PC-3 (cell line): ENCODE results near the gene ST6GALNAC5. TPM values are rescaled to one million over a fixed set of nuclear protein-coding genes. Genes with fewer than 3 reads are reported as not detected.
A peak's percentile ranks its signal among the peaks of the same experiment; 100 is the strongest.

Experiments used
- ATAC-seq: fragments of 200-7000 bp; cut with Tn5 transposase; 2 replicates; pipeline ENCODE4 v1.9.1; 2020; ENCODE audit warnings: mild to moderate bottlenecking, moderate library complexity
- BruUV-seq: library from RNA; stranded (reverse); fragments of 400-500 nt; replicated peaks from 2 replicates; lab custom pipeline; 2021; lab: Mats Ljungman, UMichigan
- CTCF ChIA-PET: fragments of 300-600 bp; sonication (Branson Sonifier 250); formaldehyde crosslinking; loops from one replicate; lab custom pipeline; 2022; ENCODE audit warnings: antibody characterized with exemption; lab: Charles Lee
- POLR2A ChIA-PET: fragments of 300-600 bp; sonication (Branson Sonifier 250); formaldehyde crosslinking; loops from one replicate; lab custom pipeline; 2022; ENCODE audit warnings: antibody characterized with exemption; ENCODE audit not compliant: unreplicated experiment; lab: Charles Lee
- DNase-seq: peaks from one replicate; pipeline ENCODE4 v3.0.0-alpha.2; 2015
- H2AFZ ChIP-seq: fragments of 300-600 bp; sonication (generic); 2 replicates; pipeline ENCODE4 v1.6.0; 2016; ENCODE audit warnings: antibody characterized with exemption, low read length
- H3F3A ChIP-seq: fragments of 300-600 bp; sonication (generic); one replicate; pipeline ENCODE4 v1.6.0; 2017; ENCODE audit warnings: antibody characterized with exemption, low read length, control low read depth, mild to moderate bottlenecking; ENCODE audit not compliant: unreplicated experiment
- H3K27ac ChIP-seq: fragments of 300-600 bp; sonication (generic); 2 replicates; pipeline ENCODE4 v1.5.1; 2016; ENCODE audit warnings: mild to moderate bottlenecking, low read length
- H3K27me3 ChIP-seq: fragments of 300-600 bp; sonication (generic); 2 replicates; pipeline ENCODE4 v1.6.1; 2016; ENCODE audit warnings: low read length, mixed read lengths
- H3K36me3 ChIP-seq: fragments of 300-600 bp; sonication (generic); 2 replicates; pipeline ENCODE4 v1.6.1; 2016; ENCODE audit warnings: low read depth, mixed run types, low read length, mixed read lengths
- H3K4me1 ChIP-seq: fragments of 300-600 bp; sonication (generic); 2 replicates; pipeline ENCODE4 v1.5.1; 2016; ENCODE audit warnings: low read length; ENCODE audit not compliant: insufficient read depth
- H3K4me2 ChIP-seq: fragments of 300-600 bp; sonication (generic); 2 replicates; pipeline ENCODE4 v1.6.0; 2016; ENCODE audit warnings: low read length
- H3K4me3 ChIP-seq: fragments of 300-600 bp; sonication (generic); 2 replicates; pipeline ENCODE4 v1.5.1; 2016; ENCODE audit warnings: mild to moderate bottlenecking, low read length, mixed read lengths
- H3K79me2 ChIP-seq: fragments of 300-600 bp; sonication (generic); 2 replicates; pipeline ENCODE4 v1.6.1; 2017; ENCODE audit warnings: low read length, mixed read lengths
- H3K9ac ChIP-seq: fragments of 300-600 bp; sonication (generic); 2 replicates; pipeline ENCODE4 v1.6.0; 2016; ENCODE audit warnings: mild to moderate bottlenecking, low read length
- H3K9me2 ChIP-seq: fragments of 300-600 bp; sonication (generic); replicated peaks from 2 replicates; pipeline ENCODE4 v1.6.1; 2016; ENCODE audit warnings: mixed run types, low read length, mixed read lengths
- H3K9me3 ChIP-seq: fragments of 300-600 bp; sonication (generic); 2 replicates; pipeline ENCODE4 v1.6.1; 2016; ENCODE audit warnings: low read length, mixed read lengths
- H4K20me1 ChIP-seq: fragments of 300-600 bp; sonication (generic); 2 replicates; pipeline ENCODE4 v1.6.1; 2016; ENCODE audit warnings: low read length, mixed read lengths
- EZH2 ChIP-seq: fragments of 300-600 bp; sonication (generic); IDR thresholded peaks from one replicate; pipeline ENCODE4 v1.6.1; 2017; ENCODE audit warnings: antibody characterized with exemption, mild to moderate bottlenecking, low read length; ENCODE audit not compliant: unreplicated experiment
- EZH2phosphoT487 ChIP-seq: fragments of 300-600 bp; sonication (generic); IDR thresholded peaks from 2 replicates; pipeline ENCODE4 v1.6.1; 2018; ENCODE audit warnings: mild to moderate bottlenecking, antibody characterized with exemption, low read length, borderline replicate concordance
- intact Hi-C: fragments of 100-400 bp; cut with micrococcal nuclease; formaldehyde crosslinking; loops from 2 replicates; pipeline ENCODE4 v1.9.0; 2023
- total RNA-seq: library from RNA; depleted of rRNA; stranded (reverse); fragments of >200 nt; gene quantifications from 2 replicates; pipeline ENCODE4 v1.2.3, GENCODE V29; 2014
- TF ChIP-seq, protein P1 (sequence below): fragments of 300-600 bp; sonication (generic); conservative IDR thresholded peaks from 2 replicates; pipeline ENCODE4 v1.5.1; 2017; ENCODE audit warnings: antibody characterized with exemption, low read depth, mild to moderate bottlenecking, low read length

Gene ST6GALNAC5
- total RNA-seq, 1 experiment from 2014 or later, result 0.36 TPM

DNA sequence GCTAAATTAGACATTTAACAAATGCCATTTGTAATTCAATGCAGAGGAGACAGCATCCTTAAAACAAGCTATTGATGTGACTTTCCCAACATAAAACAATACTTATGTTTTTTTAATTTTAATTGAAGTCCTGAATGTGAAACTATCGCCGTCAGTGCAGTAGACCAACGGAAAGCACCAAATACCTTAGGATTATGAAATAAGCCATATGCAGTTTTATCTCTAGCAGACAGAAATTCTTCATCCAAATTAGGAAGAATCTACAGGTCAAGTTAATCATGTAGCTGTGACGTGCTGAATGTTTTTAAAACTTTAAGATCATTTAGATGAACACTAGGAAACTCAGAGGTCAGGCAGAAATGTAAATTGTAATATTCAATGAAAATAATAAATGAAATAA lies 714 bp upstream of the ST6GALNAC5 start:
- ChIA-PET POLR2A (no interaction called here), CTCF (no interaction called here)
- H3K9ac ChIP-seq, result no peak overlapping the region
- H3K36me3 ChIP-seq, result no peaks in the 10 kb centered on the region
- H3K9me3 ChIP-seq, result no peaks in the 10 kb centered on the region
- DNase-seq, result no peak
- no peak overlapping the region for H2AFZ ChIP-seq
- peaks cover 70% of the 10 kb centered on the region for H3K27me3 ChIP-seq
- H3F3A ChIP-seq, result no peaks in the 10 kb centered on the region
- TF ChIP-seq EZH2phosphoT487 (no peak), EZH2 (no peak)
- TF ChIP-seq, protein P1, sequence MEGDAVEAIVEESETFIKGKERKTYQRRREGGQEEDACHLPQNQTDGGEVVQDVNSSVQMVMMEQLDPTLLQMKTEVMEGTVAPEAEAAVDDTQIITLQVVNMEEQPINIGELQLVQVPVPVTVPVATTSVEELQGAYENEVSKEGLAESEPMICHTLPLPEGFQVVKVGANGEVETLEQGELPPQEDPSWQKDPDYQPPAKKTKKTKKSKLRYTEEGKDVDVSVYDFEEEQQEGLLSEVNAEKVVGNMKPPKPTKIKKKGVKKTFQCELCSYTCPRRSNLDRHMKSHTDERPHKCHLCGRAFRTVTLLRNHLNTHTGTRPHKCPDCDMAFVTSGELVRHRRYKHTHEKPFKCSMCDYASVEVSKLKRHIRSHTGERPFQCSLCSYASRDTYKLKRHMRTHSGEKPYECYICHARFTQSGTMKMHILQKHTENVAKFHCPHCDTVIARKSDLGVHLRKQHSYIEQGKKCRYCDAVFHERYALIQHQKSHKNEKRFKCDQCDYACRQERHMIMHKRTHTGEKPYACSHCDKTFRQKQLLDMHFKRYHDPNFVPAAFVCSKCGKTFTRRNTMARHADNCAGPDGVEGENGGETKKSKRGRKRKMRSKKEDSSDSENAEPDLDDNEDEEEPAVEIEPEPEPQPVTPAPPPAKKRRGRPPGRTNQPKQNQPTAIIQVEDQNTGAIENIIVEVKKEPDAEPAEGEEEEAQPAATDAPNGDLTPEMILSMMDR, result no peak
- BruUV-seq, result no TSS peak
- H3K4me1 ChIP-seq, result peaks cover 11% of the 10 kb centered on the region
- no peaks in the 10 kb centered on the region for H4K20me1 ChIP-seq
- no peaks in the 10 kb centered on the region for H3K9me2 ChIP-seq
- ATAC-seq, result no peak
- no peak overlapping the region for H3K4me3 ChIP-seq
- H3K27ac ChIP-seq, result no peak overlapping the region
- H3K4me2 ChIP-seq, result no peak overlapping the region
- no peaks in the 10 kb centered on the region for H3K79me2 ChIP-seq
- intact Hi-C loops, result no loop called here

DNA sequence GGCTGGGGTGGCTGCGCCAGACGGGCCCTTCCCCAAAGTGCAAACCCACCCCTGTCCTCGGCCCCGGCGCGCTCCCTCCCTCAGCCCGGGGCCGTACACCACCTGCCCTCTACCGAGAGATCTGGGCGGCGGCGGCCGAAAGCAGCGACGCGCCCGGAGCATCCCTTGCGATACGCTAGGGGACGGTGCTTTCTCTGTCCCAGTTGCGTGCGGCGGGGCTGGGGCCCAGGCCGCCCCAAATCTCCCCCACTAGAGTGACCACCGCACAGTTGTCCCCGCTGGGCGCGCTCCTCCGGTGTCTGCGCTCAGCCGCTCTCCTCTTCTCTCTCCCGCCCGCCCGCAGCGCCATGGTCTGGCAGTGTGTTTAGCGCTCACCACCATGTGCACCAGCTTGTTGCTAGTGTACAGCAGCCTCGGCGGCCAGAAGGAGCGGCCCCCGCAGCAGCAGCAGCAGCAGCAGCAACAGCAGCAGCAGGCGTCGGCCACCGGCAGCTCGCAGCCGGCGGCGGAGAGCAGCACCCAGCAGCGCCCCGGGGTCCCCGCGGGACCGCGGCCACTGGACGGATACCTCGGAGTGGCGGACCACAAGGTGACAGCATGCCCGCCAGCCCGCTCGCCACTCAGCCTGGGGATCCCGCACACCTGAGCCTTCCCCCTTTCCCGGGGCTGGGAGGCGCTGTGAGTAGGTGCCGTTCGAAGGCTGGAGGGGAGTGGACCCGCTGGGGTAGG lies 1.0 kb downstream of the ST6GALNAC5 start:
- Histone ChIP-seq H3F3A (no peaks in the 10 kb centered on the region), H3K36me3 (no peaks in the 10 kb centered on the region), H3K27ac (no peak overlapping the region), H3K9ac (no peak overlapping the region), H3K4me1 (peaks cover 11% of the 10 kb centered on the region), H3K4me2 (peak overlapping the region; percentile 99), H3K79me2 (no peaks in the 10 kb centered on the region), H3K27me3 (peaks cover 70% of the 10 kb centered on the region), H4K20me1 (no peaks in the 10 kb centered on the region), H3K9me2 (no peaks in the 10 kb centered on the region), H2AFZ (peak overlapping the region; percentile 99), H3K4me3 (peak overlapping the region; percentile 78), H3K9me3 (no peaks in the 10 kb centered on the region)
- intact Hi-C loops, result no loop called here
- peak; percentile 13 for DNase-seq
- POLR2A ChIA-PET, result no interaction called here
- TF ChIP-seq, protein P1, result peak; percentile 34; the same call in 1 of the 2 replicates
- TF ChIP-seq EZH2phosphoT487 (0 out of 2 replicates have a peak, but pooled peaks have one; percentile 35), EZH2 (peak; percentile 61)
- CTCF ChIA-PET, result no interaction called here
- no TSS peak for BruUV-seq
- ATAC-seq, result peak; percentile 88

DNA sequence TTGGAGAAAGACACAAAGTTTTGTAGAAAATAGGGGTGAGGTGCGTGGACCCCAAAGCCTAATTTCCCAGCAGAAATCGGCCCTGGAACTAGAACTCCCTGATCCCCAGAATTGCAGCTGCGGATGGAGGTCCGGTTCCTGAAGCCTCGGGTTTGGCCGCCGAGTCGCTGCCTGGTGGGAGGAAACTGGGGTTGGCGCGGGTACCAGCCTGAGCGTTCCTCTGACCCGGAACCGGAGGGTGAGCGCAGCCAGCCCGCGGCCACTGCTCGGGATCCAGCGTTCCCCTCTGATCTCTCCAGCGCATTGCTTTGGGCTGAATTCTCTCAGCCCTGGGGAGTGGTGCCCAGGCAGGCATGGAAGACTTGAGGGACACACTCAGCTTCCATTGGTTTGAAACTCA lies 1.6 kb downstream of the ST6GALNAC5 start:
- no peak for ATAC-seq
- H3K27me3 ChIP-seq, result peaks cover 66% of the 10 kb centered on the region
- DNase-seq, result no peak
- intact Hi-C loops, result no loop called here
- H4K20me1 ChIP-seq, result no peaks in the 10 kb centered on the region
- H3K79me2 ChIP-seq, result no peaks in the 10 kb centered on the region
- H3K36me3 ChIP-seq, result no peaks in the 10 kb centered on the region
- no peaks in the 10 kb centered on the region for H3F3A ChIP-seq
- H3K9ac ChIP-seq, result no peak overlapping the region
- no peak overlapping the region for H2AFZ ChIP-seq
- CTCF ChIA-PET, result no interaction called here
- H3K9me2 ChIP-seq, result no peaks in the 10 kb centered on the region
- H3K27ac ChIP-seq, result no peak overlapping the region
- H3K9me3 ChIP-seq, result no peaks in the 10 kb centered on the region
- TF ChIP-seq EZH2 (no peak), EZH2phosphoT487 (no peak)
- TF ChIP-seq, protein P1, result no peak
- no peak overlapping the region for H3K4me3 ChIP-seq
- peaks cover 11% of the 10 kb centered on the region for H3K4me1 ChIP-seq
- H3K4me2 ChIP-seq, result no peak overlapping the region
- POLR2A ChIA-PET, result no interaction called here
- no TSS peak for BruUV-seq
